Chondrocyte (in vitro differentiated cells): Measurements from ENCODE around the gene TNIK. TPM values are rescaled to one million over a fixed set of nuclear protein-coding genes. Genes with fewer than 3 reads are reported as not detected.
A peak's percentile ranks its signal among the peaks of the same experiment; 100 is the strongest.

ENCODE experiments used
- DNase-seq: peaks from one replicate; pipeline ENCODE4 v3.0.0; 2021; ENCODE audit warnings: mixed read lengths, low spot score
- H3K27ac Mint-ChIP-seq: one replicate; pipeline ENCODE4 v1.8.0; 2021; ENCODE audit warnings: mild to moderate bottlenecking, moderate library complexity, mixed read lengths; ENCODE audit not compliant: unreplicated experiment
- H3K27me3 Mint-ChIP-seq: 2 replicates; pipeline ENCODE4 v1.8.0; 2021; ENCODE audit warnings: low read depth, mixed read lengths
- H3K36me3 Mint-ChIP-seq: 2 replicates; pipeline ENCODE4 v1.8.0; 2021; ENCODE audit warnings: low read depth, mixed read lengths
- H3K4me1 Mint-ChIP-seq: 2 replicates; pipeline ENCODE4 v1.8.0; 2021; ENCODE audit warnings: low read depth, mild to moderate bottlenecking, mixed read lengths
- H3K4me3 Mint-ChIP-seq: one replicate; pipeline ENCODE4 v1.8.0; 2021; ENCODE audit warnings: mild to moderate bottlenecking, moderate library complexity, mixed read lengths; ENCODE audit not compliant: unreplicated experiment
- H3K9me3 Mint-ChIP-seq: 2 replicates; pipeline ENCODE4 v1.8.0; 2021; ENCODE audit warnings: low read depth, mixed read lengths
- CTCF ChIP-seq: fragments of 200-600 bp; sonication (generic); IDR thresholded peaks from 2 replicates; pipeline ENCODE4 v1.5.0; 2021; ENCODE audit warnings: antibody characterized with exemption, mild to moderate bottlenecking, moderate library complexity
- total RNA-seq: library from RNA; stranded (reverse); gene quantifications from 3 replicates; pipeline ENCODE4 v1.2.1, GENCODE V29; 2021

The TNIK gene
- total RNA-seq, 1 donor from 2014 or later: 17.5 TPM

GRCh38 chr3:171354706-171355582 lies 105.3 kb downstream of the TNIK start:
- H3K36me3 Mint-ChIP-seq: no peaks in the 10 kb centered on the region
- H3K27ac Mint-ChIP-seq: no peak overlapping the region
- DNase-seq: no peak
- H3K4me3 Mint-ChIP-seq: no peak overlapping the region
- no peaks in the 10 kb centered on the region for H3K9me3 Mint-ChIP-seq
- H3K4me1 Mint-ChIP-seq: peaks cover 52% of the 10 kb centered on the region
- TF ChIP-seq CTCF: no peak
- no peaks in the 10 kb centered on the region for H3K27me3 Mint-ChIP-seq

- peaks cover 60% of the 10 kb centered on the region for H3K4me1 Mint-ChIP-seq
- no peak overlapping the region for H3K27ac Mint-ChIP-seq
- H3K27me3 Mint-ChIP-seq: no peaks in the 10 kb centered on the region
- no peak for TF ChIP-seq CTCF
- DNase-seq: no peak
- no peaks in the 10 kb centered on the region for H3K36me3 Mint-ChIP-seq
- no peak overlapping the region for H3K4me3 Mint-ChIP-seq
- no peaks in the 10 kb centered on the region for H3K9me3 Mint-ChIP-seq
Observed at GRCh38 chr3:171354049-171354705, 106.0 kb downstream of the TNIK start.

- H3K9me3 Mint-ChIP-seq: no peaks in the 10 kb centered on the region
- DNase-seq: no peak
- H3K4me3 Mint-ChIP-seq: no peak overlapping the region
- H3K4me1 Mint-ChIP-seq: peaks cover 61% of the 10 kb centered on the region
- no peaks in the 10 kb centered on the region for H3K27me3 Mint-ChIP-seq
- no peak for TF ChIP-seq CTCF
- no peak overlapping the region for H3K27ac Mint-ChIP-seq
- H3K36me3 Mint-ChIP-seq: no peaks in the 10 kb centered on the region
Observed at GRCh38 chr3:171353423-171353822, 106.8 kb downstream of the TNIK start.

- Mint-ChIP-seq H3K27ac (no peak overlapping the region), H3K27me3 (no peaks in the 10 kb centered on the region), H3K9me3 (no peaks in the 10 kb centered on the region), H3K4me1 (peaks cover 71% of the 10 kb centered on the region), H3K4me3 (no peak overlapping the region), H3K36me3 (no peaks in the 10 kb centered on the region)
- no peak for TF ChIP-seq CTCF
- no peak for DNase-seq
Observed at GRCh38 chr3:171352387-171352935, 107.7 kb downstream of the TNIK start.

- DNase-seq: no peak
- H3K4me1 Mint-ChIP-seq: peaks cover 78% of the 10 kb centered on the region
- H3K9me3 Mint-ChIP-seq: no peaks in the 10 kb centered on the region
- H3K36me3 Mint-ChIP-seq: no peaks in the 10 kb centered on the region
- no peak for TF ChIP-seq CTCF
- no peaks in the 10 kb centered on the region for H3K27me3 Mint-ChIP-seq
- no peak overlapping the region for H3K4me3 Mint-ChIP-seq
- H3K27ac Mint-ChIP-seq: peak overlapping the region; percentile 55
Observed at GRCh38 chr3:171351676-171352075, 108.5 kb downstream of the TNIK start.
